OCI-LY1 (cell line): ENCODE results near the gene CD320.

Experiments used
- CTCF ChIP-seq: fragments of 200-600 bp; sonication (generic), shearing (Covaris generic); IDR thresholded peaks from 2 replicates; pipeline ENCODE4 v1.5.1; 2017; ENCODE audit warnings: mild to moderate bottlenecking, antibody characterized with exemption, low read length, moderate library complexity, mixed read lengths
- EZH2 ChIP-seq: fragments of 200-600 bp; sonication (generic), shearing (Covaris generic); IDR thresholded peaks from 2 replicates; pipeline ENCODE4 v1.8.0; 2017; ENCODE audit warnings: borderline replicate concordance, mixed run types, mild to moderate bottlenecking, antibody characterized with exemption, low read length, moderate library complexity, mixed read lengths

GRCh38 chr19:8319807-8320520 lies 11.8 kb upstream of the CD320 start:
- TF ChIP-seq CTCF: no peak
- no peak for TF ChIP-seq EZH2
